IPS-11a (cell line): Measurements from ENCODE around the gene MCU.
"Not testable (repeated sequence)": the region's sequence is repeated elsewhere in the genome, so short reads cannot be mapped to it uniquely, and the experiment has no call there.

Experiments used
- H3K4me3 ChIP-seq: one replicate; pipeline ENCODE4 v1.5.1; 2013; ENCODE audit warnings: low read depth, low read length, control low read depth

MCU gene

GRCh38 chr10:72691863-72692743, at the start of gene MCU:
Gene MCU (plus strand): TSS chr10:72692143. CDS start chr10:72692152, 9 bp downstream.
- H3K4me3 ChIP-seq: peak within 1 kb of the TSS; percentile 82

- no peak overlapping the region for H3K4me3 ChIP-seq
Observed at GRCh38 chr10:72642318-72642717, 49.6 kb upstream of the MCU start.

- H3K4me3 ChIP-seq: no peak overlapping the region
Observed at GRCh38 chr10:72645263-72645858, 46.6 kb upstream of the MCU start.

- H3K4me3 ChIP-seq: not testable (repeated sequence)
Observed at GRCh38 chr10:72646971-72647370, 45.0 kb upstream of the MCU start.

- H3K4me3 ChIP-seq: no peak overlapping the region
Observed at GRCh38 chr10:72648301-72648700, 43.6 kb upstream of the MCU start.

- no peak overlapping the region for H3K4me3 ChIP-seq
Observed at GRCh38 chr10:72649291-72649690, 42.7 kb upstream of the MCU start.

- no peak overlapping the region for H3K4me3 ChIP-seq
Observed at GRCh38 chr10:72653383-72654096, 38.4 kb upstream of the MCU start.

- no peak overlapping the region for H3K4me3 ChIP-seq
Observed at GRCh38 chr10:72654720-72655119, 37.2 kb upstream of the MCU start.

GRCh38 chr10:72658696-72659400, 33.1 kb upstream of the MCU start:
- H3K4me3 ChIP-seq: no peak overlapping the region

GRCh38 chr10:72659694-72660093, 32.2 kb upstream of the MCU start:
- H3K4me3 ChIP-seq: no peak overlapping the region

- H3K4me3 ChIP-seq: no peak overlapping the region
Observed at GRCh38 chr10:72660220-72660619, 31.7 kb upstream of the MCU start.

GRCh38 chr10:72661431-72661830, 30.5 kb upstream of the MCU start:
- no peak overlapping the region for H3K4me3 ChIP-seq

GRCh38 chr10:72663971-72664370, 28.0 kb upstream of the MCU start:
- H3K4me3 ChIP-seq: no peak overlapping the region

GRCh38 chr10:72665925-72666324, 26.0 kb upstream of the MCU start:
- no peak overlapping the region for H3K4me3 ChIP-seq

- H3K4me3 ChIP-seq: no peak overlapping the region
Observed at GRCh38 chr10:72667207-72667864, 24.6 kb upstream of the MCU start.

GRCh38 chr10:72673280-72673679, 18.7 kb upstream of the MCU start:
- no peak overlapping the region for H3K4me3 ChIP-seq

GRCh38 chr10:72674174-72674573, 17.8 kb upstream of the MCU start:
- not testable (repeated sequence) for H3K4me3 ChIP-seq

GRCh38 chr10:72679838-72680241, 12.1 kb upstream of the MCU start:
- no peak overlapping the region for H3K4me3 ChIP-seq

- no peak overlapping the region for H3K4me3 ChIP-seq
Observed at GRCh38 chr10:72682638-72683037, 9.3 kb upstream of the MCU start.

GRCh38 chr10:72685264-72685921, 6.5 kb upstream of the MCU start:
- no peak overlapping the region for H3K4me3 ChIP-seq
